ENCODE measurements around the gene PKD1.

DNA sequence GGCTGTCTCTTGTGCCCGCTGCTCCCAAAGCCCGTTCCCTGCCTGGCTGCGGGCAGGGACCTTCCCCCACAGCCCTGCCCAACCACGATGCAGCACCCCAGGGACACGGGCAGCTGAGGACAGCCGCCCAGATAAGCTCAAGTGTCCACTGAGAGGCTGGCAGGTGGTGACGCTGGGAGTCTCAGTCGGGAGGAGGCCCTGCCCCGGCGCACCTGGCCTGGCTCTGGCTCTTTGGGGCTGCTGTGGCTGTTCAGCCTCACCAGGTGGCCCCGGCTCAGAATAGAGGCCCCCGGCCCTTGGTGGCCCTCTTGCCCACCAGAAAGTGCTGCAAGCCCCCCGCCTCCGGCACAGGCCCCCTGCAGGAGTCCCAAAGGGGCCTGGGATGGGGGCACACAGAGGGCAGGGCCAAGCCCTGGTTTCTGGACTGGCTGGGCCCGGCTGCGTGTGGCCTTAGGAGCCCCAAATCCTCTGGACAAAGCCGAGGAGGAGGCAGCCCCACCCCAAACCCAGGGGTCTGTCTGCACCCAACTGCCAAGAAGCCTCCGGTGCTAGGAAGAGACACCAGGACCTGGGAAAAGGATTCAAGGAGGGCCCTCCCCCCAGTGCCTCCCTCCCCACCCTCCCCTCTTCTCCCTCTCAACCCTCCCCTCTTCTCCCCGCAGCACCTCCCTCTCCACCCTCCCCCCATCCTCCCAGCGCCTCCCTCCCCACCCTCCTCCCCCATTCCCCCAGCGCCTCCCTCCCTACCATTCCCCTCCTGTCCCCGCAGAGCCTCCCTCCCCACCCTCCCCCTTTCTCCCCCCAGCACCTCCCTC, 93.3 kb downstream of the PKD1 start:
- TF ChIP-seq POLR2A (IDR thresholded peaks at IDR 0.05; ENCODE audit: low read depth, low read length) (no peak), TAF1 (IDR thresholded peaks at IDR 0.05; ENCODE audit: low read depth, low read length) (no peak), POLR2AphosphoS5 (IDR thresholded peaks at IDR 0.05; ENCODE audit: low read depth, low read length) (no peak), SPI1 (IDR thresholded peaks at IDR 0.05; ENCODE audit: low read depth, low read length) (no peak), POU2F2 (IDR thresholded peaks at IDR 0.05; ENCODE audit: low read depth, low read length) (no peak), PAX5 (IDR thresholded peaks at IDR 0.05; ENCODE audit: insufficient read depth, low read length, severe bottlenecking) (no peak)

Data from GM12891 (cell line).